GM18873 (cell line): Measurements from ENCODE around the gene ABRAXAS1.
"Not testable (repeated sequence)": the region's sequence is repeated elsewhere in the genome, so short reads cannot be mapped to it uniquely, and the experiment has no call there.

Experiments
- ATAC-seq: cut with Tn5 transposase; IDR thresholded peaks from one replicate; pipeline ENCODE4 v1.9.1; 2021; ENCODE audit warnings: mild to moderate bottlenecking, moderate library complexity, moderate number of reproducible peaks; ENCODE audit not compliant: unreplicated experiment, low FRiP score

The ABRAXAS1 gene

GRCh38 chr4:83484500-83485461, at the start of gene ABRAXAS1:
TSS of gene ABRAXAS1 (minus strand) at chr4:83485100. CDS start at chr4:83485072, 28 bp downstream.
- peak; percentile 95 for ATAC-seq

GRCh38 chr4:83527671-83528070, 42.8 kb upstream of the ABRAXAS1 start:
- ATAC-seq, result no peak

- no peak for ATAC-seq
Measured at GRCh38 chr4:83522239-83522638, 37.3 kb upstream of the ABRAXAS1 start.

GRCh38 chr4:83516042-83516772, 31.3 kb upstream of the ABRAXAS1 start:
- no peak for ATAC-seq

GRCh38 chr4:83510442-83510841, 25.5 kb upstream of the ABRAXAS1 start:
- no peak for ATAC-seq

- ATAC-seq, result not testable (repeated sequence)
Measured at GRCh38 chr4:83509156-83509585, 24.3 kb upstream of the ABRAXAS1 start.

GRCh38 chr4:83504996-83505395, 20.1 kb upstream of the ABRAXAS1 start:
- ATAC-seq, result no peak

GRCh38 chr4:83504503-83504902, 19.6 kb upstream of the ABRAXAS1 start:
- ATAC-seq, result no peak

- no peak for ATAC-seq
Measured at GRCh38 chr4:83503974-83504373, 19.1 kb upstream of the ABRAXAS1 start.

GRCh38 chr4:83501671-83502070, 16.8 kb upstream of the ABRAXAS1 start:
- not testable (repeated sequence) for ATAC-seq

- ATAC-seq, result no peak
Measured at GRCh38 chr4:83498187-83498586, 13.3 kb upstream of the ABRAXAS1 start.

GRCh38 chr4:83496085-83496917, 11.4 kb upstream of the ABRAXAS1 start:
- not testable (repeated sequence) for ATAC-seq

- no peak for ATAC-seq
Measured at GRCh38 chr4:83490876-83491450, 6.1 kb upstream of the ABRAXAS1 start.

GRCh38 chr4:83489711-83490326, 4.9 kb upstream of the ABRAXAS1 start:
- ATAC-seq, result no peak

GRCh38 chr4:83486457-83487129, 1.7 kb upstream of the ABRAXAS1 start:
- no peak for ATAC-seq

- ATAC-seq, result no peak
Measured at GRCh38 chr4:83473966-83474365, 10.9 kb downstream of the ABRAXAS1 start.

GRCh38 chr4:83473423-83473822, 11.5 kb downstream of the ABRAXAS1 start:
- ATAC-seq, result no peak

GRCh38 chr4:83456184-83456501, 28.8 kb downstream of the ABRAXAS1 start:
- ATAC-seq, result no peak
